GM21360 (cell line): ENCODE measurements around the gene OCA2.
"Not testable (repeated sequence)": the region's sequence is repeated elsewhere in the genome, so short reads cannot be mapped to it uniquely, and the experiment has no call there.

Source experiments
- ATAC-seq: cut with Tn5 transposase; IDR thresholded peaks from one replicate; pipeline ENCODE4 v1.9.1; 2021; ENCODE audit warnings: mild to moderate bottlenecking, moderate library complexity; ENCODE audit not compliant: unreplicated experiment

Gene OCA2

GRCh38 chr15:27744641-27745040 lies 354.5 kb downstream of the OCA2 start:
- no peak for ATAC-seq

DNA sequence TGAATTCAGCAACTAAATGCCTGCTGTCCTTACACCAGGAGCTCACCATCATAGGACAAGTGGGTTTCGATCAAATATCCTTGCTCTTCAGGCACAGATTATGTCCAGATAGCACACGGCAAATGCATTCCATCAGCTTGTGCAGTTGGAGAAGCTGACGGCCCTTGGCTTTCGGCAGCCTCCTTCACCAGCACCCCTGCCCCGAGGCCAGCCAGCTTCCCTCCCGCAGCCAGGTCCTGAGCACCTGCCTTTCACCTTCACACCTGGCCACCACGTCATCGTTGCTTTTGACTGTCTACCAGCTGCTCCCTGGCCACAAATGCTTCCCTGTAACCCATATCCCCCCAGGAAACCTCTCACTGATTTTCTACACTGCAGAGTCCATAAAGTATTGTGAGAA lies 355.5 kb downstream of the OCA2 start:
- no peak for ATAC-seq

DNA sequence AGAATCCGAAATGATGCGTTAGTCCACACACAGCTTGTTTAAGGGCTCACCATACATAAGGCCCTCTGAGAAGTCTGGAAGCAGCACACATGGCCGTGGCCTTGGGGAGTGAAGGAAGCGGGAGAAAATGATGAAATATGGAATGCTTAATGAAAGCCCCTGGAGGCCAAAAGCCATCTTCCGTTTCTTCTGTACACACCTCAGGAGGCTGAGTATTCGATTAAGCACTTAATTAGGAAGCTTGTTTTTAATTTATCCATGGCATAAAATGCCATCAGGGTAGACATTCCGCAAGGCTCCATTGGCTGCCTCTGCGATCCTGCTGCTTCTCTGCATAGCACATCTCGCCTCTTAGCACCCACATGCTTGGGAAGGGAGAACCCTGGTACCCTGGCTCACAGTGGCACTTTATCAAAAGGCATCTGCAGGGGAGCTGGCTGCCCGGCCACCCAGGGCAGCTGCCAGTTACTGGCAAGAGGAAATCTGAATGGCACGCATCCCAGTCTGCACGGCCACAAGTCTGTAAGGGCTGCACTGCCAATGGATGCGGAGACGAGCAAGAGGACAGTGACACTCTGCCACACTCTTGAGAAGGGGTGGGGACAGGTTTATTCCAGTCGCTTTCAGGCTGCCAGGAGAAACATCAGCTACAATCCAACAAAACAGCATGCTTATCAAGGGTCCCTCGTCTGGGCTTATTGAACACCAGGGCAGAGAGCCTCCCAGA lies 356.2 kb downstream of the OCA2 start:
- no peak for ATAC-seq

DNA sequence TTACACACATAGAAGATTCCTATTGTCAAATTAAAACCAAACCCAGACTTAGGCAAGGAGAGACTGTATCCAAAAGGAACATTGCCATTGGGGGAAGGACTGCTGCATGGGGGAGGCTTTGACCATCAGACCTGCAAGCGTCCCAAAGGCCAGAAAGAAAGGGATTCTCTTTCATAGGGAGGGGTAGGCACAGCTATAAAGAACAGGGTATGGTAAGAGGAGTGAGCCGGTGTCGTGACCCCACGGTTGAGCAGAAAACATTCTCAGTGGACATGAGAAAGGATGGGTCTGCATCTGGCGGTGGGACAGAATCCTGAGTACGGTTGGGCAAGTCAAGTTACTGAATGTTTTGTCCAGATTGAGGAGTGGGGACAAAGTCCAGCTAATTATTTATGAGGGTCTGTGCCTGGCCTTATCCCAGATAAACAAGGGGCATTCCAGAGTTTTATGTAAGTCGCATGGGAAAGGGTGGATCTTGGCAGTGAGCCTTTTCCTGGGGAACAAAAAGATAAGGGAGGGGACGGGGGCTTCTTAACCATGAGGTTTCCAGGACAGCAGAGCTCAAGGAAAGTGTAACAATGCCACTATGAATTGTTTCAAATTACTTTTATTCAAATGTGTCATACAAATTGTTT lies 357.8 kb downstream of the OCA2 start:
- no peak for ATAC-seq

- ATAC-seq: no peak
Measured at GRCh38 chr15:27734785-27735495, 364.2 kb downstream of the OCA2 start.

GRCh38 chr15:27731776-27732175 lies 367.3 kb downstream of the OCA2 start:
- ATAC-seq: no peak

DNA sequence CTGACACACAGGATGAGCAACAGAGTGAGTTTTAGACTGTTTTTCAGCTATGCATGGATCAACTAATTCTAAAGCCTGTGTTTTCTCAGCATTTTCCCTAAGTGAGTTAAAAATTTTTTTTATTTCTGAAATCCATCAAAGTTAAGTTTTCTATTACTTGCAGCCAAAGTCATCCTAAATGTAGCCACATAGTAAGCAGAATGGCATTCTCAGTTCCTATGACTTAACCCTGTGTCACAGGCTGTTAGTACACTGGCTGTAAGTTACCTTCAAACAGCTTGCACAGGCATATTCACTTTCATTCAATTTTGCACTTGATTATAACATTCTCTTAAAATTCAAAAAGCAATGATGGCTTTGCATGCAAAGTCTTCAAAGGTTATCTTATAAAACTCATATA lies 368.2 kb downstream of the OCA2 start:
- no peak for ATAC-seq

DNA sequence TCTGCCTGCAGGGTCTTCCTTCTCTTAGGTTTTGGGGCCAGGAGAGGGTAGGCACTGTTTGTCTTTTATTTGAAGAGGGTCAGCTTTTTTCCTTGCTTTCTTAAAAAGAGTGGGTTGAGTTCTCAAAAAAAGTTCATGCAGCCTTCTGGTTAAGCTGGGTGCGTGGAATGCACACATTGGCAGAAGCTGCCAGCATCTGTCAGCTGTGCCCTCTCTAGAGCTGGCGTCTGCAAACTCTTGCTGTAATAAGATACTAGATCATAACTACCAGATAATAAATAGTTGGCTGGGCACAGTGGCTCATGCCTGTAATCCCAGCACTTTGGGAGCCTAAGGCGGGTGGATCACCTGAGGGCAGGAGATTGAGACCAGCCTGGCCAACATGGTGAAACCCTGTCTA lies 373.4 kb downstream of the OCA2 start:
- no peak for ATAC-seq

GRCh38 chr15:27723821-27724220 lies 375.3 kb downstream of the OCA2 start:
- no peak for ATAC-seq

DNA sequence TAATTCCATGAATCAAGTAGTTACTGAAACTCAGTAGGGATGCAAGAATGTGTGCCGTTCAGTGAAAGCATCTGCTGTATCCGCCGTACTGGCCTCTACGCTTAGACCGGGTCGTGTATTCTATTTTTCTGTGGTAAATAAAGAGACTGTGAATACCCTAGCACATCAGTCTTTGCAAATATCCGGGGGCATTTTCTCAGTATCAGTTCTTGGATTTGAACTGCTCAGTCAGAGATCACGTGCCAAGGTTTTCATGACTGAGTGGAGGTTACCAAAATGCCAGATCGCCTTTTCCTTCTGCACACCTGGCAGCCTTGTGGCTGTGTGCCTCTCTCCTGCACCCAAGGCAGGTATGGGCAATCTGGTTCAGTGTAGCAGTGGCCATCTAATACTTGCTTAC lies 377.0 kb downstream of the OCA2 start:
- ATAC-seq: no peak

- no peak for ATAC-seq
Measured at GRCh38 chr15:27714675-27715074, 384.4 kb downstream of the OCA2 start.

DNA sequence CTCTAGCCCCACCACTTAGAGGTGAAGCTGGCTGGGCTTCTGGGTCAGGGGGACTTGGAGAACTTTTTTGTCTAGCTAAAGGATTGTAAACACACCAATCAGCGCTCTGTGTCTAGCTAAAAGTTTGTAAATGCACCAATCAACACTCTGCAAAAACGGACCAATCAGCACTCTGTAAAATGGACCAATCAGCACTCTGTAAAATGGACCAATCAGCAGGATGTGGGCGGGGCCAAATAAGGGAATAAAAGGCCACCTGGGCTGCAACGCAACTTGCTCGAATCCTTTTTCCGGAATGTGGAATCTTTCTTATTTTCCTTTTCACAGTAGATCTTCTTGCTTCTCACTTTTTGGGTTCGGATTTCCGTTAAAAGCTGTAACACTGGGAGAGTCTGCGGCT lies 385.3 kb downstream of the OCA2 start:
- ATAC-seq: not testable (repeated sequence)

DNA sequence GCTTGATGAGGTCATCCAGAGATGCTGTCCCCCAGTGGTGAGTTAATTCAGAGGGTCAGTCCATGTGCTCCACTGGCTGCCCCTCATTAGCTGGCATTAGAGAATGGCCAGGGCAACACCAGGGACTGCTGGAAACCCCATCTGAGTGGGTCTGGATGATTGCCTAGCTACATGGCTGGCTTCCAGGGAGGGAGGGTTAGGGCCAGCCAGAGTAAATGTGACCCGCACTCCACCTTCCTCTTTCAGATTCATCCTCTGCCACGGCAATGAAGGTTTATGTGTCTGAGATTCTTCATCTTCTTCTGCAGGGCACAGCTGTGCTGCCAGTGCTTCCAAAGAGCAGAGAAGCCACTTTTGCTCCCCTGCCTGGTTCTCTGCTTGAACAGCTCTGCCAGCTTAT lies 391.9 kb downstream of the OCA2 start:
- ATAC-seq: no peak

- no peak for ATAC-seq
Measured at GRCh38 chr15:27706300-27706699, 392.8 kb downstream of the OCA2 start.

DNA sequence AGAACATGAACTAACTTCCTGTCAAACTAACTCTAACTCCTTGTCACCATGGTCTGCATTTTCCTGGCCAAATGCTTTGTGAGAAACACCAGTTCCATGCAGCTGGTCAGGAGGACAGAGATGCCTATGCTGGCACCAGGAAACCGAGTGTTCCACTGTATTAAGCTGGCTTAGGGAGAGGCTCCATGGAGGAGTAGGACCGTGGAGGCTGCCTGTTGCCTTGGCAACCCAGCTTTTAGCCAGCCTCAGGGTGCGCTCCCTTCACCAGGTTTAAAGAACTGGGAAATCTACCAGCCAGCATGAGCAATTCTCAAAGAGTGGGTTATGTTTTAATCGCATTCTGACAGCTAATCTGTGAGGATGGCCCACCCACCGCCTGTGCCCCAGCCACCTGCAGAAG lies 394.1 kb downstream of the OCA2 start:
- no peak for ATAC-seq
